ENCODE data around the gene AKT1.
A peak's percentile ranks its signal among the peaks of the same experiment; 100 is the strongest.

The AKT1 gene

DNA sequence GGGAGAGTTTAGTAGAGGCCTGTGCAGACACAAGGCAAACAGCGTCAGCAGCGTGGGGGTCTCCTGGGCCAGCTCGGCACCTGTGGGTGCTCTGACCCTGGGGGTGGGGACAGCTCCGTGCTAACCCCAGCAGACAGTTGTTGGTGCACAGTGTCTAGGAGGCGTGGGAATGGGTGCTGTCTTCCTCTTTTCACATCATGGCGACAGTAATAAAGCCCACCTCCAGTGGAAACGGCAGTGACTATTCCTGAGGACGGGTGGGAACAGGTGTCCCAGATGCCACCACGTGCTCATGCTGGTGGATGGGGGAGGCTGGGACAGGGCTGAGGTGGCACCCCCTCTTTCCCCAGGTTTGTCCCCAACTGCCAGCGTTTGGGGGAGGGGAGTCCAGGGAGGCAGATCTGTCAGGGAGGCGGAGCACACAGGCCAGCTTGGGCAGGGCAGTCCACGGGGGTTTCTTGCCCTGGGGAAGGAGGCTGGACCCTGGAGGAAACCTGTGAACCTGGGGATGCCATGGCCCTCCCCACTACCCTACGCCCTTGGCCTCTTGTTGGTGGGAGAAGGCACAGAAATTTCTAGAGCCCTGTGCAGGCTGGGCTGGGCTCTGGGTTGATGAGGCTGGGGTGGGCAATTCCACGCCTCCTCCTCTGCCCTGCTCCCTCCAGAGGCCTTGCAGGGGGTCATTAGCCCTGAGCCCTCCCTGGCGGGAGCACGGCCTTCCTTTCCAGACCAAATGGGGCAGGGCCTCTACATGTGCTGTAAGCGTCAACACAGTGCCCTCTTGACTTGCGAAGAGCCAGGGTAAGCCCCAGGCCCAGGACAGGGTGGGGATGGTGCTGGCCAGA lies 9.2 kb upstream of the AKT1 start:
- peak overlapping the region; percentile 98 for H3K27ac ChIP-seq
- TF ChIP-seq, protein P1, sequence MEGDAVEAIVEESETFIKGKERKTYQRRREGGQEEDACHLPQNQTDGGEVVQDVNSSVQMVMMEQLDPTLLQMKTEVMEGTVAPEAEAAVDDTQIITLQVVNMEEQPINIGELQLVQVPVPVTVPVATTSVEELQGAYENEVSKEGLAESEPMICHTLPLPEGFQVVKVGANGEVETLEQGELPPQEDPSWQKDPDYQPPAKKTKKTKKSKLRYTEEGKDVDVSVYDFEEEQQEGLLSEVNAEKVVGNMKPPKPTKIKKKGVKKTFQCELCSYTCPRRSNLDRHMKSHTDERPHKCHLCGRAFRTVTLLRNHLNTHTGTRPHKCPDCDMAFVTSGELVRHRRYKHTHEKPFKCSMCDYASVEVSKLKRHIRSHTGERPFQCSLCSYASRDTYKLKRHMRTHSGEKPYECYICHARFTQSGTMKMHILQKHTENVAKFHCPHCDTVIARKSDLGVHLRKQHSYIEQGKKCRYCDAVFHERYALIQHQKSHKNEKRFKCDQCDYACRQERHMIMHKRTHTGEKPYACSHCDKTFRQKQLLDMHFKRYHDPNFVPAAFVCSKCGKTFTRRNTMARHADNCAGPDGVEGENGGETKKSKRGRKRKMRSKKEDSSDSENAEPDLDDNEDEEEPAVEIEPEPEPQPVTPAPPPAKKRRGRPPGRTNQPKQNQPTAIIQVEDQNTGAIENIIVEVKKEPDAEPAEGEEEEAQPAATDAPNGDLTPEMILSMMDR (conservative IDR thresholded peaks at IDR 0.05): no peak
- no peak for TF ChIP-seq ZFX (IDR thresholded peaks at IDR 0.05)

DNA sequence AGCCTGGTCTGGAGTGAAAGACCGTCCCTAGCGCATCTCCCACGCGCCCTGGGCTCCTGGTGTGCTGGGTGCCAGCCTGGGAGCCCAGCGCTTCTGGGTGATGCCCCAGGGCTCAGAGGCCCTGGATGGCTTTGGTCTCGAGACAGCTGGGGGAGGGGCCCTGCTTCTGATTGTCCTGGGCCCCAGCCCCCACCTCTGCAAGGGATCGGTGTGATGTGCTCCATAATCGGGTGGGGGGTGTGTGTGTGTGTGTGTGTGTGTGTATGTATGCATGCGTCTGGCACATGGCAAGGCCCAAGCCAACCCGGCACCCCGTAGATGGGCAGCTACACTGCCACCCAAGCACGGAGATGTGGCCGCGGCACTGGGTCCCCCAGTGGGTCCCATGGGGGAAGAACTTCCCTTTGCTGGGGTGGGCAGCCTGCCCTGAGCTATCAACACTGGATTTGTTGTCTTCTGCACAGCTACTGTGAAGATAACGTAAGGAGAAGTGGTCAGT lies 8.4 kb upstream of the AKT1 start:
- TF ChIP-seq, protein P1 (conservative IDR thresholded peaks at IDR 0.05): no peak
- no peak for TF ChIP-seq ZFX (IDR thresholded peaks at IDR 0.05)
- peak overlapping the region; percentile 98 for H3K27ac ChIP-seq

DNA sequence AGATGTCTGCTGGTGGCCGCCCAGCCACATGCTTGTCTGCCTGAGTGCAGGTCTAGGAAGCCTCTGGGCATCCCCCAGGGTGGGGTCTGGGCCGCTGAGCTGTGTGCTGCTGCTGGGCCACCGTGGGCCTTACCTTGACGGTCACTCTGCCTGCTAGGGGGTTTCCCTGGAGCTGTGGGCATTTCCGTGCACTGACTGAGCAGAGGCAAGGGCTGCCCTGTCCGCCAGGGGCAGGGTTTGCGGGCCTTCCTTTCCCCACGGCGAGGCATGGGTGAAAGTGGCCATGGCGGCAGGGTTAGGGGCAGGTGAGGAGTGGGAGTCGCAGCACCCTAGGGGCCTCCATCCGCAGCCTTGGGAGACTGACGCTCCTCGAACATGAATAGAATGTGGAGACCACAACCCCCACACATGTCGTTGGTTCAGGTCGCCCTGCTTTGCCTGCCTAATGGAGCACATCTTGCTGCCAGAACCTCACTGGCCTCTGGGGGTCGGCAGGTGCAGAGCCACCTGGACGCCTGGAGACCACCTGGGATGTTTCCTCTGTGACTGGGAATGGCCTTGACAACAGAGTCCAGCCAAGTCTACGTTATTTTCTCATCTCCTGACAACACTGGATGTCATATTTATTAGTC lies 7.8 kb upstream of the AKT1 start:
- TF ChIP-seq ZFX (IDR thresholded peaks at IDR 0.05): no peak
- TF ChIP-seq, protein P1 (conservative IDR thresholded peaks at IDR 0.05): no peak
- peak overlapping the region; percentile 98 for H3K27ac ChIP-seq

DNA sequence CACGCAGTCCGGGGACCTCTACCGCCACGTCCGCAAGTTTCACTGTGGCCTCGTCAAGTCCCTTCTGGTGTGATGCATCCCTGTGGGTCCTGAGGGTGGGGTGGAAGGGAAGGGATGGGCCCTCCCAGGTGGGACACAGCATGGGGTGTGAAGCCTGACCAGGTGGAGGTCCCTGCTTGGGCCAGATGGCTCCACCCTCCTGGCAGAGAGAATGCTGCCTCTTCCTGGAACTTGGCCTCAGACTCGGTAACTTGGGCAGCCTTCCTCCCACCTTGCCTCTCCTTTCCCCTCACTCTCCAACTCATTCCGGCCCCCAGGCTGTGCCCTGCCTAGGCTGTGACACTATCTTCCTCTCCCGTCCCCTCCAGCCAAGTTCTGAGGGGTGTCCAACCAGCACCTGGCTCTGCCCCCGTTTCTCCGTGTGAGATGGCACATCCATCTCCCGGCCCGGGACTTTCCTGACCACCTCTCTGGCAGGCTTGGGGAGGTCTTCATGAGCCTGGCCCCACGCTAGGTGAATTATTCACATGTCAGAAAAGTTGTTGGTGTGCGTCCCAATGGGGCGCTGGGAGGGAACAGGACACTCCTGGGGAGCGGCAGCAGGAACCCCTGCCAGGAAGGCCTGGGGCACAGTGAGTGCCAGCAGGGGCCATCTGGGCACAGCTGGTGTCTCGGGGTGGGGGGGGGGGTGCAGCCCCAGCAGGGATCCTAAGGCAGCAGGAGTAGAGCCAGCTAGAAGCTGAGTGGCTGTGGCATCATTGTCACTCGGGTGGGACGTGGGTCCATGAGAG lies 7.0 kb upstream of the AKT1 start:
- TF ChIP-seq, protein P1 (conservative IDR thresholded peaks at IDR 0.05): no peak
- no peak for TF ChIP-seq ZFX (IDR thresholded peaks at IDR 0.05)
- peak overlapping the region; percentile 98 for H3K27ac ChIP-seq

DNA sequence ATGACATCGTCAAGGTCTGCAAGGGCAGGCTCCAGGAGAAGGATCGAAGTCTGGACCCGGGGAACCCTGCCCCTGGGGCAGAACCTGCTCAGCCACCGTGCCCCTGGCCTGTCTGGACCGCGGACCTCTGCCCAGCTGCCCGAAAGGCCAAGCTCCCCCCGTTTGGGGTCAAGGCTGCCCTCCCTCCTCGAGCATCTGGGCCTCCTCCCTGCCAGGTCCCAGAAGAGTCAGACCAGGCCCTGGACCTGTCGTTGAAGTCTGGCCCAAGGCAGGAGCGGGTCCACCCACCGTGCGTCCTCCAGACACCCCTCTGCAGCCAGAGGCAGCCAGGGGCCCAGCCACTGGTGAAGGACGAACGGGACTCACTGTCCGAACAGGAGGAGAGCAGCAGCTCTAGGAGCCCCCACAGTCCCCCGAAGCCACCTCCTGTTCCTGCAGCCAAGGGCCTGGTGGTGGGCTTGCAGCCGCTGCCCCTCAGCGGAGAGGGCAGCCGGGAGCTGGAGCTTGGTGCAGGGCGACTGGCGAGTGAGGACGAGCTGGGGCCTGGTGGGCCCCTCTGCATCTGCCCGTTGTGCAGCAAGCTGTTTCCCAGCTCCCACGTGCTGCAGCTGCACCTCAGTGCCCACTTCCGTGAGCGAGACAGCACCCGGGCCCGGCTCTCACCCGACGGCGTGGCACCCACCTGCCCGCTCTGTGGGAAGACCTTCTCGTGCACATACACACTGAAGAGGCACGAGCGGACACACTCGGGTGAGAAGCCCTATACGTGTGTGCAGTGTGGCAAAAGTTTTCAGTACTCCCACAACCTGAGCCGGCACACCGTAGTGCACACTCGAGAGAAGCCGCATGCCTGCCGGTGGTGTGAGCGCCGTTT lies 6.2 kb upstream of the AKT1 start:
- peak overlapping the region; percentile 98 for H3K27ac ChIP-seq
- TF ChIP-seq, protein P1 (conservative IDR thresholded peaks at IDR 0.05): no peak
- peak; percentile 50; the same call in 1 of the 2 replicates for TF ChIP-seq ZFX (IDR thresholded peaks at IDR 0.05)

DNA sequence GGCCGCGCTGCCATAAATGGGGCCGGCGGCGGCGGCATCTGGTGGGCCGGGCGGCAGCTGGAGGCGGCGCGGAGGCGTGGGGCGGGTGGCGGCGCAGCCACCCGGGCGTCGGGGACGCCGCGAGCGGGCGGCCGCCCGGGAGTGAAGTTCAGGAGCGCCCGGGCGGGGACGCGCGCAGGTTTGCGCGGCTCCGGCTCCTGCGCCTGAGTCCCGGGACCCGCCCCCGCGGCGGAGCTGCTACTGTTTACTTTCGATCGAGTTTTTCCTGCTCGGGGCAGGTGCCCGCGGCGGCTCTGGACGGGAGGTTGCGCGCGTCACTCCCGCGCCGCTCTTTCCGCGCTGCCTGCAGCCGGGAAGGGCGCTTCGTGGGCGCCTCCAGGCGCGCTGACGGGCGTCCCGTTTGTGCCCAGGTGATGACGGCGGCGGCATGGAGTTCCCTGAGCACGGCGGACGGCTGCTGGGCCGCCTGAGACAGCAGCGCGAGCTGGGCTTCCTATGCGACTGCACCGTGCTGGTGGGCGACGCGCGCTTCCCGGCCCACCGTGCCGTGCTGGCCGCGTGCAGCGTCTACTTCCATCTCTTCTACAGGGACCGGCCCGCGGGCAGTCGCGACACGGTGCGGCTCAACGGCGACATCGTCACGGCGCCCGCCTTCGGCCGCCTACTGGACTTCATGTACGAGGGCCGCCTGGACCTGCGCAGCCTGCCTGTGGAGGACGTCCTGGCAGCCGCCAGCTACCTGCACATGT lies 5.4 kb upstream of the AKT1 start, which contains the start of gene ZBTB42:
TSS of gene ZBTB42 (plus strand) at position 331 of the 749 bp plus-strand sequence. CDS start at position 428, 97 bp downstream.
- H3K27ac ChIP-seq: peak within 1 kb of the TSS; percentile 98
- TF ChIP-seq ZFX (IDR thresholded peaks at IDR 0.05): no peak
- TF ChIP-seq, protein P1 (conservative IDR thresholded peaks at IDR 0.05): no peak
